AML-193 (cell line): Measurements from ENCODE around the gene SPIB.
"Not testable (repeated sequence)": the region's sequence is repeated elsewhere in the genome, so short reads cannot be mapped to it uniquely, and the experiment has no call there.

Experiments
- DNase-seq, 2 experiments: peaks; one replicate each; lab custom pipeline; 2025; lab: John Stamatoyannopoulos, UW

The SPIB gene

DNA sequence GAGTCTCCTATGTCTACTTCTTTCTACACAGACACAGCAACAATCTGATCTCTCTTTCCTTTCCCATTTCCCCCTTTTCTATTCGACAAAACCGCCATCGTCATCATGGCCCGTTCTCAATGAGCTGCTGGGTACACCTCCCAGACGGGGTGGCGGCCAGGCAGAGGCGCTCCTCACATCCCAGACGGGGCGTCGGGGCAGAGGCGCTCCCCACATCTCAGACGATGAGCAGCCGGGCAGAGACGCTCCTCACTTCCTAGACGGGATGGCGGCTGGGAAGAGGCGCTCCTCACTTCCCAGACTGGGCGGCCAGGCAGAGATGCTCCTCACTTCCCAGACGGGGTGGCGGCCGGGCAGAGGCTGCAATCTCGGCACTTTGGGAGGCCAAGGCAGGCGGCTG, 27.8 kb upstream of the SPIB start:
- DNase-seq: not testable (repeated sequence)

DNA sequence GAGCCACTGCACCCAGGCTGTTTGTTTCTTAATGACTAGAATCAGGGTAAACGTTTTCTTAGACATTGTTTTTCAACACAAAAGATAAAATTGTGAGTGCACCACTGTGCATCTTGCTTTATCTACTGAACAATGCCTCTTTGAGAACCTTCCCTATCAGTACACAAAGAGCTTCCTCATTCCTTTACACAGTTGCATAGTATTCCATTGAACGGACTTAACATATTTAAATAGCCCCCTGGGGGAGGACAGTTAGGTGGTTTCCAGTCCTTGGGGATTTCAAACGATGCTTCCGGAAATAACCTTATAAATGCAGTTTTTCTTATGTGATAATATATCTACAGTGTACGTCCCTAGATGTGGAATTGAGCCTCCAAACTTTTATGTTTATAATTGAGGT, 26.0 kb upstream of the SPIB start:
- DNase-seq: no peak

DNA sequence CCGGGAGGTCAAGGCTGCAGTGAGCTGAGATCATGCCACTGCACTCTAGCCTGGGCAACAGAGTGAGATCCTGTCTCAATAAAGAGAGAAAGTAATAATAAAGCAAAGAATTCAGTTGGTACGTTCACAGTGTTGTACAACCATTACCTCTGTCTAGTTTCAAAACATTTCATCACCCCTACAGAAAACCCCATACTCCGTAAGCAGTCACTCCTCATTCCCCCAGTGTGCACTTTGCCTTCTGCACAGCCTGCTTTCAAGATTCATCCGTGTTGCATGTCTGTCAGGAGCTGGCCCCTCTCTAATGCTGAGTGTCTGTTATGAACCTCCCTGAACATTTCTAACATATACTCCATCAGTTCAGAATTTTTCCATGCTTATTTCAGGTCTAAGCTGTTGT, 25.1 kb upstream of the SPIB start:
- no peak for DNase-seq

DNA sequence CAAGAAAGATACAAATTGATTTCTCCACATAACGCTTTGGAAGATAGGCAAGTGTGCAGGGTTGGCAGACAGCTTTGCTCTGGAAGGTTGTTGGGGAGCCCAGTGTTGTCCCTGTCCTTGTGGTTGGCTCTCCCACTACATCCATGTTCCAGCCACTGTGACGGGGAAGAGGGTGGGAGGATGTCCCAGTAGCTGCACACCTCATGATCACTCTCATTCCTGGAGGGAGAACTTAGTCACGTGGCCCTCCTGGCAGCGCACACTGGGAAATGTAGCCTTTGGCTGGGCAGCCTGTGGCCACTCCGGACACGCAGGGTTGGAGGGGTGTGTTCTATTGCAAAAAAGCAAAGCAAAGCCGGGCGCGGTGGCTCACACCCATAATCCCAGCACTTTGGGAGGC, 24.7 kb upstream of the SPIB start:
- DNase-seq: no peak

DNA sequence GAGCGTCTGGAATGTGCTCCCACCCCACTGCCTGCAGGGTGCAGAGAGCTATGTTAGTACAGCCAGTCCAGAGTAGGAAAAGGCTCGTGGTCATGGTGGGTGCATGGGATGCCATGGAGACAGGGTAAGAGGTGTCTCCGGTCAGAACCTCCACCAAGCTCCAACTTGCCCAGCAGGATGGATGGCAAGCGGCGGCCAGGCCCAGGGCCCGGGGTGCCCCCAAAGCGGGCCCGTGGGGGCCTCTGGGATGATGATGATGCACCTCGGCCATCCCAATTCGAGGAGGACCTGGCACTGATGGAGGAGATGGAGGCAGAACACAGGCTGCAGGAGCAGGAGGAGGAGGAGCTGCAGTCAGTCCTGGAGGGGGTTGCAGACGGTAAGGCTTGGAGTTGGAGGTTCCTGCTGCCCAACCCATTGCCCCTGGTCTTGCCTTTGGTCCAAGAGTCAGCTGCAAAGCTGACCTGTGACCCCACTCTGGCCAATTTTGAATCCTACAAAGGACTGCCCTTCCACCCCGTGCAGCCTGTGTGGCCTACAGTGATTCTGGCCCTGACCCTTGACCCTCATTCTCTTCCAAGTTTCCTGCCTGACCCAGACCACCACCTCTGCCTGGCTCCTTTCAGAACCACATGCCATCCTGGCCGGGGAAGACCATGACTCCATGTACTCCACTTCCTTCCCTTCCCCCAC, 19.9 kb upstream of the SPIB start:
- no peak for DNase-seq

DNA sequence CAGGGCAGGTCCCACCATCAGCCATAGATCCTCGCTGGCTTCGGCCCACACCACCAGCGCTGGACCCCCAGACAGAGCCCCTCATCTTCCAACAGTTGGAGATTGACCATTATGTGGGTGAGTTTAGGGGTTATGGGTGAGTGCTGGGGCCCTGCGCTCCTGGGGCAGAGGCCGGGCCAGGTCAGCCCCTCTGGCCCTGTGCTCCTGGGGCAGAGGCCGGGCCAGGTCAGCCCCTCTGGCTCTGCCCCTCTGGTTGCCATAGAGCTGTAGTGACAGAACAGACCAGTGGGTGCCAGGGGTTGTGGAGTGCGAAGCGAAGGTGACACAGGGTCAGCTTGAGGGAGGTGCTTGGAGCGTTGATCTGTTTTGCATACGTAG, 19.4 kb upstream of the SPIB start:
- no peak for DNase-seq

DNA sequence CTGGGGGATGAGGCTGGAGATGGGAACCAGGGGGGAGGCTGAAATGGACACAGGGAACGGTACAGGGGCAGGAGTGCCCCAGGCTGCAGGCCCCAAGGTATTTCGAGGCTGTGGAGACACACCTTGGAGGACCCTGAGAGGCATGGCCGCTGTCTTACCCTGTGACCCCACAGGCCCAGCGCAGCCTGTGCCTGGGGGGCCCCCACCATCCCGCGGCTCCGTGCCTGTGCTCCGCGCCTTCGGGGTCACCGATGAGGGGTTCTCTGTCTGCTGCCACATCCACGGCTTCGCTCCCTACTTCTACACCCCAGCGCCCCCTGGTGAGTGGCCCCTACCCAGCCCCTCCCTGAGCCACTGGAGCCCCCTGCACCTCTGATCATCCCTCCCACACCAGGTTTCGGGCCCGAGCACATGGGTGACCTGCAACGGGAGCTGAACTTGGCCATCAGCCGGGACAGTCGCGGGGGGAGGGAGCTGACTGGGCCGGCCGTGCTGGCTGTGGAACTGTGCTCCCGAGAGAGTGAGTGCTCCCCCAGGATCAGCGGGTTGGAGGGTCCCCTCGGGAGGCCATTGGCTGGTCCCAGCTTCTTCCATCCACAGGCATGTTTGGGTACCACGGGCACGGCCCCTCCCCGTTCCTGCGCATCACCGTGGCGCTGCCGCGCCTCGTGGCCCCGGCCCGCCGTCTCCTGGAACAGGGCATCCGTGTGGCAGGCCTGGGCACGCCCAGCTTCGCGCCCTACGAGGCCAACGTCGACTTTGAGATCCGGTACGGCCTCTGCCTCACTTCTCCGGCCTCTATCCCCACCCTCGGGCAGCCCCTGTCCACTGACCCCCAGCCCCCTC, 16.9 kb upstream of the SPIB start:
- DNase-seq: no peak

DNA sequence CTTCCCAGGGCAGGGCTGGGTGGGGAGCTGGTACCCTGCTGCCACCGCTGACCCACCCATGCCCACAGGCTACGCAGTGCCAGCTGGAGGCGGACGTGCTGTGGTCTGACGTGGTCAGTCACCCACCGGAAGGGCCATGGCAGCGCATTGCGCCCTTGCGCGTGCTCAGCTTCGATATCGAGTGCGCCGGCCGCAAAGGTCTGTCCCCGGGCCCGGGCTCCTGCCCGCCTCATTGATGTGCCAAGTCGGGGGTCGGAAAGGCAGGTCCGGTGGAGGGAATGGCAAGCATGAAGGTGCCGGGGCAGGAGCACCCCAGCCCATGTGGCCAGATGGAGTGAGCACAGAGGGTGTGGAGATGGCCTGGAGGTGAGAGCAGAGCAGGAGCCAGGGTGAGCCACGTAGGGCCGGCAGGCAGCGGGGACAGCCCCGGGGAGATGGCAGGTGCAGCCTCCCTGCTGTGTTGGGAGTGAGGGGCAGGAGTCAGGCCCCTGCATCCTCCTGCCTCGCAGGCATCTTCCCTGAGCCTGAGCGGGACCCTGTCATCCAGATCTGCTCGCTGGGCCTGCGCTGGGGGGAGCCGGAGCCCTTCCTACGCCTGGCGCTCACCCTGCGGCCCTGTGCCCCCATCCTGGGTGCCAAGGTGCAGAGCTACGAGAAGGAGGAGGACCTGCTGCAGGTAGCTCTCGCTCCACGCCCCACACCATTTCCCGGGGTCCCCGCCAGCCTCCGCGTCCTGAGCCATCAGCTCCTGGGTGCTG, 16.0 kb upstream of the SPIB start:
- no peak for DNase-seq

DNA sequence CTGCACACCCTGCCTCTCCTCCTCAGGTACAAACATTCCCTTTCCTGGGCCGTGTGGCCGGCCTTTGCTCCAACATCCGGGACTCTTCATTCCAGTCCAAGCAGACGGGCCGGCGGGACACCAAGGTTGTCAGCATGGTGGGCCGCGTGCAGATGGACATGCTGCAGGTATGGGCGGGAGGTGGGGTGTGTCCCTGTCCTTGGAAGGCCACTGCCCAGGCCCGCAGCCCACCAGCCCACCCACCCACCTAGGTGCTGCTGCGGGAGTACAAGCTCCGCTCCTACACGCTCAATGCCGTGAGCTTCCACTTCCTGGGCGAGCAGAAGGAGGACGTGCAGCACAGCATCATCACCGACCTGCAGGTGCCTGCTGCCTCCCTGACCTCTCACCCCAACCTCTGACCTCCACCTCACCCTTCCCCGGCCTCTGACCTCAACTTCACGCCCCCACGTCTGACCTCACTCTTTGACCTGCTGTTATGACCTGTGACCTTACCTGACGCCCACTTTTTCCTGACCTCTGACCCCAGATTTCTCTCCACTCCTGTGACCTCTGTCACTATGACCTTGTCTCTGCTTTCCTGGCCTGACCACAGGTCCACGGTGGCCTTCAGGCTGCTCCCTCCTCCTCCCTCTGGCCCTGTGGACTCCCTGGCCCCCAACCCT, 12.4 kb upstream of the SPIB start:
- DNase-seq: no peak

DNA sequence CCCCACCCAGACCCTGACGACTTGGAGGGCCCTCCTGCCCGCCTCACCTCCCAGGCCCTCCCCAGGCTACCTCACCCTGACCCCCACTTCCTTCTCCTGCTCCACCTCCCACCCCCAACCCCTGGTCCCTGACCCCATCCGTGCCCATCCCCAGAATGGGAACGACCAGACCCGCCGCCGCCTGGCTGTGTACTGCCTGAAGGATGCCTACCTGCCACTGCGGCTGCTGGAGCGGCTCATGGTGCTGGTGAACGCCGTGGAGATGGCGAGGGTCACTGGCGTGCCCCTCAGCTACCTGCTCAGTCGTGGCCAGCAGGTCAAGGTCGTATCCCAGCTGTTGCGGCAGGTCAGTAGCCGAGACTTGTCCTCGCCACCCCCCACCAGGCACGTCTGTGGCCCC, 11.9 kb upstream of the SPIB start:
- no peak for DNase-seq

DNA sequence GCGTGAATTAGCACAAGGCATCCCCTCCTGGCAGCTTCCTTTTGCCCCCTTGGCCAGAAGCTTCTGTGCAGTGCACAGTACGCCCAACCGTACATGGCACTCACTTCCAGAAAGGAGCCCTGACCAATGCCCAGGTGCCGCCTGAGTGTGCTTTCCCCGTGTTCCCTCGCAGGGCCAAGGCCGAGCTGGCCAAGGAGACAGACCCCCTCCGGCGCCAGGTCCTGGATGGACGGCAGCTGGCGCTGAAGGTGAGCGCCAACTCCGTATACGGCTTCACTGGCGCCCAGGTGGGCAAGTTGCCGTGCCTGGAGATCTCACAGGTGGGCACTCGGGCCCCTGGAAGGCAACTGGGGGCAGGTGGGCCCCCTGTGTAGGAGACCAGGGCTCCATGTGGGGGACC, 9.4 kb upstream of the SPIB start:
- DNase-seq: no peak

DNA sequence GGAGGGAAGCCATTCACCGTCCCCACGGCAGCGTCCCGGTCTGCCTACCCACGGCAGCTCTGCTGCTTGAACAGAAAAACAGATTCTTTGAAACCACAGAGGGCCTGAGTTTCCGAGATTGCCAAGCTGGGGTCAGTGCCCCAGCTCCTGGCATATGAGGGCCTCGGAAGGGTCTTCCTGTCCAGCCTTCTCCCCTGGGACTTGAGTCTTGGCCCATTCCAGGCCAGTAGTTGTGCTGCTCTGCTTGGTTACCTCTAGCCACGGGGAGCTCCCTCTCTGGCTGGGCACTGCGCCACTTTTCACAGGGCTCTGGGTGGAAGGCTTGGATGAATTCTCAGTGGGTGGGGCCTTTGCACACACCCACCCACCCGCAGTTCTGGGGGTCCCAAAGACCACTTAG, 8.6 kb upstream of the SPIB start:
- DNase-seq: no peak

DNA sequence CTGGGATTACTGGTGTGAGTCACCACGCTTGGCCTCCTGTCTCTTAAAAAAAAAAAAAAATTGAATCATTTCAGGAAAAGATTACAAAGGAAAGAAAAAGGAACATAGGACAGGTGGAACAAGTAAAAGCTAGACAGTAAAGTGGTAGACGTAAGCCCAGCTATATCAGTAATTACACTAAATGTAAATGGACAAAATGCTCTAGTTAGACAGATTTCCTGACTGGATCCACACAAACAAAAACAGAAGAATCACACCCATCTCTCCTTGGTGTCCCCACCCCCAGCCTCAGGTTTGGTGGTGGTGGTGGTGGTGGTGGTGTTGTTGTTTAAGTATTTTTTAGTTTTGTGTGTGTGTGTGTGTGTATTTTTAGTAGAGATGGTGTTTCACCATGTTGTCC, 6.3 kb upstream of the SPIB start:
- no peak for DNase-seq

DNA sequence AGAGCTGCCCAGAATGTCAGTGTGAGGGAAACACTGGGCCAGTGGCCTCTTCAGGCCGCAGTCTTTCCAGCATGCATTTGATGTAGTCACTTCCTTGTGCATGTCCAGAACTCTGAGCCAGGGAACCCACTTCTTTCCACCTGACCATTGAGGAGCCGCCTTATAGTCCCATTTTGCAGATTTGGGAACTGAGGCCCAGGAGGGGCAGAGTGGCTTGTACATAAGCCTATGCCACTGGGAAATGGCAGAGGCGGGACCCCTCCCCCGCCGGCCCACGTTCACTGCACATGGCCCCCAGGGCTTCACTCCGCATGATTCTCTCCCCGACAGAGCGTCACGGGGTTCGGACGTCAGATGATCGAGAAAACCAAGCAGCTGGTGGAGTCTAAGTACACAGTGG, 5.6 kb upstream of the SPIB start:
- DNase-seq: no peak

DNA sequence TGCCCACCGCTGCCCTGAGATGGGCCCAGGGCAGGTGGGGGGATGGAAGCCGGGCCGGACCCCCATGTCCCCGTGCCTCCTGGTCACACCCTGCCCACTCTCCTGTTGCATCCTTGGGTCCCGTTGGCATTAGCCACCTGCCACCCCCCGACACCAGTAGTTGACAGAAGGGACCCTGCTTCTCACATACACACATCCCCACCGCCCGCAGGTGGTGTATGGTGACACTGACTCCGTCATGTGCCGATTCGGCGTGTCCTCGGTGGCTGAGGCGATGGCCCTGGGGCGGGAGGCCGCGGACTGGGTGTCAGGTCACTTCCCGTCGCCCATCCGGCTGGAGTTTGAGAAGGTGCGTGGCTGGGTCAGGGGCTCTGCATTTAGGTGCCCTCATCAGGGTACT, 5.2 kb upstream of the SPIB start:
- no peak for DNase-seq

DNA sequence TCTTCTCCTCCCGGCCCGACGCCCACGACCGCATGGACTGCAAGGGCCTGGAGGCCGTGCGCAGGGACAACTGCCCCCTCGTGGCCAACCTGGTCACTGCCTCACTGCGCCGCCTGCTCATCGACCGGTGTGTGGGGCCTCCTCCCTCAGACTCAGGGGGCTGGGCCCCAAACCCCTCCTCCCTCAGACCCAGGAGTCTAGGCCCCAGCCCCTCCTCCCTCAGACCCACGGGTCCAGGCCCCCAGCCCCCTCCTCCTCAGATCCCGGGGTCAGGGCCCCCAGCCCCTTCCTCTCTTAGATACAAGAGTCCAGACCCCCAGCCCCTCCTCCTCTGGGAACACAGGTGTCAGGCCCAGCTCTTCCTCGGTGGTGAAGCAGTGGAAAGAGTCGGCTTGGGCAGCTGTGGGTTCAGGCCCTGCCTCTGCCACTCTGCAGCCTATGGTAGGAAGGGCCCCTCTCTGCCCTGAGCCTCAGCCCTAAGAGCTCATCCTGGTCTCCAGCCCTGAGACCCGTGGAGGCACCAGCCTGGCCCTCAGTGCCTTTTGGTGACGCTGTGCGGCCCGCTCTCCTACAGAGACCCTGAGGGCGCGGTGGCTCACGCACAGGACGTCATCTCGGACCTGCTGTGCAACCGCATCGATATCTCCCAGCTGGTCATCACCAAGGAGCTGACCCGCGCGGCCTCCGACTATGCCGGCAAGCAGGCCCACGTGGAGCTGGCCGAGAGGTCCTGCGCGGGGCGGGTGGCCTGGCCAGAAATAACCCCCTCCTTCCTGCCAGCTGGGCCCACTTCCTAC, 3.7 kb upstream of the SPIB start:
- DNase-seq: peak in 1 of 2 experiments; percentile 3

DNA sequence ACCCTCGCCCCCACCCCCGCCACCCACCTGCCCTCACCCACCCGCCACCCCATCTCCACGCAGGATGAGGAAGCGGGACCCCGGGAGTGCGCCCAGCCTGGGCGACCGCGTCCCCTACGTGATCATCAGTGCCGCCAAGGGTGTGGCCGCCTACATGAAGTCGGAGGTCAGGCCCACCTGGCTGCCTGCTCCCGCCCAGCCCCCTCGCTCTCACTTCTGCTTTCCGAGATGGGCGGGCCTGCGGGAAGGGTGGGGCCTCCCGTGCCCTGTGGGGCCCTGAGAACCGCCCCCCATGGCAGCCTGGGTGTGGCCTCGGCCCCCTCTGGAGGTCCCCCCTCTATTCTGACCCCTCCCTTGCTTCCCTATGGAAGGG, 3.1 kb upstream of the SPIB start:
- DNase-seq: no peak

DNA sequence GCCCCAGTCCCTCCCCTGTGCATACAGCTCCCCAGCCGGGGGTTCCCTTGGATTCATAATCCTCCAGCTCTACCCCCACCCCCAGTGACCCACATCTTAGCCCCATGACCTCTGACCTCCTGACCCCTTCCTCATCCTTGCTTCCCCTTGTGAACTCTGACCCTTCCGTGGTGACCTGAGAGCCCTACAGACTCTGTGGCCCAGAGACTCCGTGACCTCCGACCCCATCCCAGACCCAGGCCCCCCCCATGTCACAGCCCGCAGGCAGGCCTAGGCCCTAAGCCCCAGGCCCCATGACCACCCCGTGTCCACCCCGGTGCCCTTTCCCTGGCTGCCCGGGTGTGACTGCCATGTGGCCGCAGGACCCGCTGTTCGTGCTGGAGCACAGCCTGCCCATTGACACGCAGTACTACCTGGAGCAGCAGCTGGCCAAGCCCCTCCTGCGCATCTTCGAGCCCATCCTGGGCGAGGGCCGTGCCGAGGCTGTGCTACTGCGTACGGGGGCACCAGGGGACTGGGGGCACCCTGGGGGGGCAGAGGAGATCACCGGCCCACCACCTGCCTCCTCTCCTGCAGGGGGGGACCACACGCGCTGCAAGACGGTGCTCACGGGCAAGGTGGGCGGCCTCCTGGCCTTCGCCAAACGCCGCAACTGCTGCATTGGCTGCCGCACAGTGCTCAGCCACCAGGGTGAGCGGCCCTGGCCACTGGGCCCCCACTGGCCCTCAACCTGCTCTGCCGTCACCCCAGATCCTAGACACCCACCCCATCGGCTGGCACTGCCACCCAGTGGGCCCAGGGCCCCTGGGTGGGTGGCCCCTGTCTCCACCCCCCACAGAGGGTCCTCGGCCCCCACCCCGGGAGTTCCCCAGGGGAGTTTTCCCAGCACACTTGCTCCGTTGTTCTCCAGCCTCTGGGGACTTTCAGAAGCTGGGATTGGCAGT, 2.4 kb upstream of the SPIB start:
- DNase-seq: no peak

DNA sequence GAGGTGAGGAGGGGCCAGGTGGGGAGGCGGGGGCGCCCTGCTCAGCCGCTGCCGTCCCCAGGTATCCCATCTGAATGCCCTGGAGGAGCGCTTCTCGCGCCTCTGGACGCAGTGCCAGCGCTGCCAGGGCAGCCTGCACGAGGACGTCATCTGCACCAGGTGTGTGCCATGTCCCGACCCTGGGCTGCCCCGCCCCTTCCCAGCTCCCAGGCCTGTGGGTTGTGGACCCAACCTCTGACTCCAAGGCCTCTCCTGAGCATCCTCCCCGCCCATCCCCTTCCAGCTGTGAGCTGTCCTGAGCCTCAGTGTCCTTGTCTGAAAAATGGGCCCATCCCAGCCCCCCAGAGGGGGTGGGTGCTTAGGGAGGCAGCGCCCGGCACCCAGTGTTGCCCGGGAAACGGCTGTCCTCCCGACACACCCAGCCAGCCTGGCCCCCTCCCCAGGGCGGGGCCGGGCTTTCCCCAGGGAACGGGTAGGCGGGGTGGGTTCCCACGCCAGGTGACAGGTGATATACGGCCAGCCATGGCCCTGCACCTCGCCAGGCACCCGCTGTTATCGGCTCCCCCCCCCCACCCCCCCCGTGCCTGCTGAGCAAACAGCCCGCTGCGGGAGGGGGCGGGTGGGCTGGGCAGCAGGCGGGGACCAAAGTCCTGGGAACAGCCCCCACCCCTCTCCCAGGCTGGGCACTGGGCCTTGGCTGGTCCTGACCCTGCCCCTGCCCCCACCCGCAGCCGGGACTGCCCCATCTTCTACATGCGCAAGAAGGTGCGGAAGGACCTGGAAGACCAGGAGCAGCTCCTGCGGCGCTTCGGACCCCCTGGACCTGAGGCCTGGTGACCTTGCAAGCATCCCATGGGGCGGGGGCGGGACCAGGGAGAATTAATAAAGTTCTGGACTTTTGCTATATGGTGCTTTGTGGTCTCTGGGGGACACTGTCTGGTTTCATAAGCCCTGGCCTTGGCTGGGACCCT, 1.3 kb upstream of the SPIB start:
- no peak for DNase-seq
